CD4-positive, CD25-positive, alpha-beta regulatory T cell (primary cell): ENCODE results near the gene EBF3. TPM values are rescaled to one million over a fixed set of nuclear protein-coding genes. Genes with fewer than 3 reads are reported as not detected.

ENCODE experiments used
- ATAC-seq, 2 donors: fragments of 150-1000 bp; cut with Tn5 transposase; one replicate each; pipeline ENCODE4 v1.10.0; 2021; ENCODE audit warnings: low read depth in 2 of 2, moderate number of reproducible peaks in 2 of 2, moderate library complexity in 1 of 2
- DNase-seq, 3 donors: peaks; one replicate each; pipeline versions ENCODE4 v3.0.0 to v3.0.0-alpha.2; 2012 to 2022; ENCODE audit warnings: mixed read lengths in 1 of 3
- H3K27ac ChIP-seq: one replicate; pipeline ENCODE4 v1.7.0; 2013; ENCODE audit warnings: mild to moderate bottlenecking, low read length; ENCODE audit not compliant: insufficient read depth, poor library complexity, severe bottlenecking
- H3K27me3 ChIP-seq: one replicate; pipeline ENCODE4 v1.7.0; 2013; ENCODE audit warnings: low read length; ENCODE audit not compliant: control insufficient read depth, insufficient read depth
- H3K36me3 ChIP-seq: one replicate; pipeline ENCODE4 v1.7.0; 2013; ENCODE audit warnings: mild to moderate bottlenecking, low read length, moderate library complexity; ENCODE audit not compliant: control insufficient read depth, insufficient read depth
- H3K4me1 ChIP-seq: 2 replicates; pipeline ENCODE4 v1.7.0; 2013; ENCODE audit warnings: mild to moderate bottlenecking, low read length; ENCODE audit not compliant: insufficient read depth, control insufficient read depth, poor library complexity, severe bottlenecking
- H3K4me3 ChIP-seq: one replicate; pipeline ENCODE4 v1.7.0; 2013; ENCODE audit warnings: low read depth, mild to moderate bottlenecking, low read length, moderate library complexity
- H3K9me3 ChIP-seq, 2 experiments: 1 replicate in 1 of 2; 2 replicates in 1 of 2; pipeline ENCODE4 v1.7.0; 2013; ENCODE audit warnings: low read length in 2 of 2, mild to moderate bottlenecking in 1 of 2, moderate library complexity in 1 of 2; ENCODE audit not compliant: control insufficient read depth in 2 of 2
- H3K27ac Mint-ChIP-seq, 3 donors: one replicate each; pipeline ENCODE4 v1.8.0; 2020 to 2022; ENCODE audit warnings: mild to moderate bottlenecking in 3 of 3, mixed read lengths in 3 of 3, moderate library complexity in 2 of 3
- H3K27me3 Mint-ChIP-seq: one replicate; pipeline ENCODE4 v1.8.0; 2022; ENCODE audit warnings: mild to moderate bottlenecking, mixed read lengths
- H3K36me3 Mint-ChIP-seq: one replicate; pipeline ENCODE4 v1.8.0; 2020; ENCODE audit warnings: mixed read lengths
- H3K4me1 Mint-ChIP-seq, 4 donors: one replicate each; pipeline ENCODE4 v1.8.0; 2020 to 2022; ENCODE audit warnings: mixed read lengths in 4 of 4, mild to moderate bottlenecking in 1 of 4
- H3K4me3 Mint-ChIP-seq, 4 donors: one replicate each; pipeline ENCODE4 v1.8.0; 2020 to 2022; ENCODE audit warnings: mild to moderate bottlenecking in 4 of 4, mixed read lengths in 4 of 4, moderate library complexity in 3 of 4
- H3K9me3 Mint-ChIP-seq, 7 donors: one replicate each; pipeline ENCODE4 v1.8.0; 2020 to 2022; ENCODE audit warnings: mixed read lengths in 7 of 7, mild to moderate bottlenecking in 3 of 7, moderate library complexity in 2 of 7
- polyA plus RNA-seq, 4 donors: library from polyadenylated mRNA; unstranded; fragments of 300-500 nt; fragmentation: Illumina TruSeq; gene quantifications; one replicate each; pipeline ENCODE4 v1.2.3, GENCODE V29; 2021
- total RNA-seq: library from RNA; stranded (reverse); gene quantifications from one replicate; pipeline ENCODE4 v1.2.3, GENCODE V29; 2022

The EBF3 gene
- total and polyA plus RNA-seq, 5 donors from 2014 or later = not detected

DNA sequence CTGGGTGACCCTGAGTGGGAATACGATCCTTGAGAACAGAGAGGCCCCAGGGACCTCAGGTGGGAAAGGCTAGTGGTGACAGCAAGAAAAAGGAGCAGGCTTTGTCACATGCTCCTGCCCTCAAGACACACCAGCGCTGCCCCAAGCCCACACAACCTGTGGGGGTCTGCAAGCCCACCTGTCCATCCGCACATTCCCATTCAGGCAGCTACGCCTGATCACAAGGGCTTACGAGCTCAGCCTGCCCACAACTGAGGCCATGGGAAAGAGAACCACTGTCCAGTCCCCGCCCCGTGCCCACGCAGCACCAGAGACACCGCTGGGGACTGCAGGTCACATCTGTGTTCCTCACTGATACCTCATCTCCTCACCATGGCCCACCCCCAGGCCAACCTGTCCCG, 26.7 kb downstream of the EBF3 start:
- no peak for DNase-seq

DNA sequence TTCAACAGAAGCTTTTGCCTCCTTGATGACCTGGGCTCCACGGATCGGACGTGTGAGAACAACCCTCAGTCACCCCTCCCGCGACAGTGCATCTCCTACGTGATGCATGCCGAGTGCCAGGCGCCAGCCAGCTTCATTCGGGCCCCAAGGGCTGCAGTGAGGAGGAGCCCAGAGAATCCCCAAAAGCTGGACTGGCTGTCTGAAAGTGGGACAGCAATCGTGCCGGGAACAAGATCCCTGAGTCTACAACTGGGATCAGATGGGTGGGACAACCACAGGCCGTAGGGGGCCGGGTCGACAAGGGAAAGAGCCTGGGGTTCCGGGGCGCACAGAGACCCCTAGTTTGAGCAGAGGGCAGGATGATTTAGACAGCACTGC, 27.2 kb downstream of the EBF3 start:
- ATAC-seq = no peak
- H3K9me3 Mint-ChIP-seq = no peaks in the 10 kb centered on the region
- H3K4me1 ChIP-seq = no peaks in the 10 kb centered on the region
- DNase-seq = no peak
- H3K4me1 Mint-ChIP-seq = no peaks in the 10 kb centered on the region
- H3K27ac Mint-ChIP-seq = no peak overlapping the region
- H3K27ac ChIP-seq = no peak overlapping the region
- no peak overlapping the region for H3K4me3 Mint-ChIP-seq
- H3K27me3 ChIP-seq = no peaks in the 10 kb centered on the region
- no peaks in the 10 kb centered on the region for H3K9me3 ChIP-seq
- H3K36me3 ChIP-seq = no peaks in the 10 kb centered on the region
- H3K27me3 Mint-ChIP-seq = peaks cover 6% of the 10 kb centered on the region
- H3K36me3 Mint-ChIP-seq = no peaks in the 10 kb centered on the region
- H3K4me3 ChIP-seq = no peak overlapping the region

More for the DNA sequence above, 26.7 kb downstream of the EBF3 start:
- ATAC-seq = no peak
- Mint-ChIP-seq H3K36me3 (no peaks in the 10 kb centered on the region), H3K9me3 (no peaks in the 10 kb centered on the region), H3K4me3 (no peak overlapping the region), H3K27ac (no peak overlapping the region), H3K4me1 (no peaks in the 10 kb centered on the region), H3K27me3 (peaks cover 6% of the 10 kb centered on the region)
- Histone ChIP-seq H3K36me3 (no peaks in the 10 kb centered on the region), H3K27me3 (no peaks in the 10 kb centered on the region), H3K4me1 (no peaks in the 10 kb centered on the region), H3K4me3 (no peak overlapping the region), H3K27ac (no peak overlapping the region), H3K9me3 (no peaks in the 10 kb centered on the region)

DNA sequence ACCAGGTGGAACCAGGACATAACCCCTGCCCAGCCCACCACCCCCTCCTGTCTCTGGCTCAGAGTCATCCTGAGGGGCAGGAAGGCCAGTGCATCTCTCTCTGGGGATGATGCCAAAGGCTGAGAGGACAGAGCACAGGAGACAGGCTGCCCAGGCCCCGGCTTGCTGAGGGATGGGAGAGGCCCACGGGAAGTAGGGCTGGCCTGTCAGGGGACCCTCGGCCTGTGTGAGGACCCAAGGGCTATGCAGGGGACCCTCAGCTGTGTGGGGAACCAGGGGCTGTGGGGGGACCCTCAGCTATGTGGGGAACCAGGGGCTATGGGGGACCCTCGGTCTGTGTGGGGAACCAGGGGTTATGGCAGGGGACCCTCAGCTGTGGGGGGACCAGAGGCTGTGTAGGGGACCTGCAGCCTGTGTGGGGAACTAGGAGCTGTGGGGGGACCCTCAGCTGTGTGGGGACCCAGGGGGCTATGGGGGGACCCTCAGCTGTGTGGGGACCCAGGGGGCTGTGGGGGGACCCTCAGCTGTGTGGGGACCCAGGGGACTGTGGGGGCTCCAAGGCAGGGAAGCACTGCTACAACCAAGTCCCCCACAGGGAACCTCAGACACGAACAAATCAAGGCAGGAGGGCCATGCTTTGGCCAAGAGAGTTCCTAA, 27.7 kb downstream of the EBF3 start:
- H3K4me1 ChIP-seq = no peaks in the 10 kb centered on the region
- Mint-ChIP-seq H3K27me3 (peaks cover 6% of the 10 kb centered on the region), H3K9me3 (no peaks in the 10 kb centered on the region), H3K4me1 (no peaks in the 10 kb centered on the region), H3K36me3 (no peaks in the 10 kb centered on the region), H3K4me3 (no peak overlapping the region), H3K27ac (no peak overlapping the region)
- no peaks in the 10 kb centered on the region for H3K27me3 ChIP-seq
- H3K27ac ChIP-seq = no peak overlapping the region
- ATAC-seq (no peak), DNase-seq (no peak)
- no peaks in the 10 kb centered on the region for H3K9me3 ChIP-seq
- H3K4me3 ChIP-seq = no peak overlapping the region
- no peaks in the 10 kb centered on the region for H3K36me3 ChIP-seq

DNA sequence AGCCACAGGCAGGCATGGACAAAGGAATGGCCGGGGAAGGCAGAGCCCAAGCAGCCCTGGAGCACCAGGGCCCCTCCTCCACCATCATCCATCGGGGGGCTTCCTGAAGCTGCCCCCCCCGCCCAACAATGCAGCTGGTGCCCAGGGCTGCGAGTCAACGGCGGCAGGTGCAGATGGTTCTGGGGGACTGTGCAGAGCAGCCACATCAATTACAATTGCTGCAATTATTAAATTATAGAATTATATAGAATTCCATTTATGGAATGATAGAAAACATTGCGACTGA, 28.3 kb downstream of the EBF3 start:
- H3K36me3 ChIP-seq = no peaks in the 10 kb centered on the region
- H3K36me3 Mint-ChIP-seq = no peaks in the 10 kb centered on the region
- no peak overlapping the region for H3K4me3 ChIP-seq

DNA sequence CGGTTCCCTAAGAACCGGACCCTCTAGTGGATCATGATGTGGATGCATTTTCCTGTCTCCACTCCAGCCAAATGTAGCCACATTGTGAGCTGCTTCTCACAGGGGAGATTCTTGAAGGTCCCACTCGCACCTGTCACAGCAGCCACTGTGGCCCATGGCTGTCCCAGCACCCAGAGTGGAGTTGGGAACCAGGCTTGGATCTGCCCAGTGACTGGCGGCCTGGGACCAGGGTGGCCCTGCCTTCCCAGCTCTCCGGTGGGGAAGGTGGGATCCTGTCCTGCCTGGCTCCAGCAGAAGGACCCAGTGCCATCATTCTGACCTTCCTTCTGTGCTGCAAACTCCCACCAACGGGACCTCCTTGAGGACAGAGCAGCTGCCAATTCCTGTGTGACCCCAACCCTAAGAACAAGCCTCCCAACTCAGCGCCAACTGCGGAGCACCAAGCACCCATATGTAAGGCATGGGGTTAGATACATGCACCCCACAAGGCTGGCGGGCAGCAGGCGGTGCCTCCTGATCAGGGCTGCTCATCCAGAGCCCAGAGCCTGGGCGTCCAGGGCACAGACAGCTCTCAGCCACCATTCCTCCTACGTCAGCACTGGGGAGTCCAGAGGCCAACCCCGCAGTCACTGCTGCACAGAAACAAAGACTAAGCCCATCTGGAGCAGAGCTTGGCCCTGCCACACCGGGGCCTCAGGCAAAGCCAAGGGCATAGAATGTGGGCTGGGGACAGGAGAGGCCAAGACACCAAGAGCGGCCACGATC, 28.8 kb downstream of the EBF3 start:
- Histone ChIP-seq H3K27me3 (no peaks in the 10 kb centered on the region), H3K4me3 (no peak overlapping the region), H3K4me1 (no peaks in the 10 kb centered on the region), H3K27ac (no peak overlapping the region), H3K9me3 (no peaks in the 10 kb centered on the region), H3K36me3 (no peaks in the 10 kb centered on the region)
- ATAC-seq (no peak), DNase-seq (no peak)
- H3K36me3 Mint-ChIP-seq = no peaks in the 10 kb centered on the region
- no peak overlapping the region for H3K27ac Mint-ChIP-seq
- H3K9me3 Mint-ChIP-seq = no peaks in the 10 kb centered on the region
- no peak overlapping the region for H3K4me3 Mint-ChIP-seq
- no peaks in the 10 kb centered on the region for H3K4me1 Mint-ChIP-seq
- H3K27me3 Mint-ChIP-seq = peaks cover 3% of the 10 kb centered on the region

More for the DNA sequence above, 28.3 kb downstream of the EBF3 start:
- peaks cover 6% of the 10 kb centered on the region for H3K27me3 Mint-ChIP-seq
- no peaks in the 10 kb centered on the region for H3K27me3 ChIP-seq
- no peaks in the 10 kb centered on the region for H3K4me1 Mint-ChIP-seq
- no peaks in the 10 kb centered on the region for H3K4me1 ChIP-seq
- no peak overlapping the region for H3K27ac Mint-ChIP-seq
- ATAC-seq (no peak), DNase-seq (no peak)
- H3K27ac ChIP-seq = no peak overlapping the region
- H3K9me3 ChIP-seq = no peaks in the 10 kb centered on the region
- no peaks in the 10 kb centered on the region for H3K9me3 Mint-ChIP-seq
- H3K4me3 Mint-ChIP-seq = no peak overlapping the region

DNA sequence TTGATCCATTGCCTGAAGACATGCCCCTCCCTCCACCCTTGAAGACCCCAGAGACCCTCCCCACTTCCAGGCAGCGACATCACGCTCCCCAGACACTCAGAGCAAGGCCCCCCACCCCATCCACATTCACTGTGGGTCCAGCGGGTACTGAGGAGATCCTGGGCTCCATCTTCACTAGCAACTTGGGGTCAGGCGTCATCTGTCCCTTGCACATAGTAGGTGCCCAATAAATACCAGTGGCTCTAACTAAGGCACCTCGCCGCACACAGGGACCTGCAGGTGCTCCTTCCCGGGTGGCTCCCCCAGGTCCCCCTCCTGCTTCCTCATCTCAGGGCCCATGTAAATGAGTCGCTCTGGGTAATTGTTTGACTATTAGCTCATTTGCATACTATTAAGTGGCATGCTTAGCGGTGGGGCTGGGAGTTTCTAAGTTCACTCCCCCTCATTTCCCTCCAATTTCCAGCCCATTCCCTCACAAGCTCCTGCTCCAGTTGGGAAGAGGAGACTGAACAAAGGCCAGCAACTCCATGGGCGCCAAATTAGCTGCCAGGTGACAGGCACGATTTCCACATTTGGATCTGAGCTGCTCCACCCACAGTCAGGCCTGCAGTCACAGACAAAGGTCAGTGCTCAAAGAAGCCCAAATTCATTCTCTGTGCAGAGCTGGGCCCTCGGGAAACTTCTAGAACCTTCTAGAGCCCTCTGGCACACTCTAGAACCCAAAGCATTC, 29.7 kb downstream of the EBF3 start:
- Histone ChIP-seq H3K4me3 (no peak overlapping the region), H3K27me3 (no peaks in the 10 kb centered on the region), H3K36me3 (no peaks in the 10 kb centered on the region), H3K27ac (no peak overlapping the region), H3K9me3 (no peaks in the 10 kb centered on the region), H3K4me1 (no peaks in the 10 kb centered on the region)
- no peak for DNase-seq
- H3K36me3 Mint-ChIP-seq = no peaks in the 10 kb centered on the region
- no peak overlapping the region for H3K4me3 Mint-ChIP-seq
- no peaks in the 10 kb centered on the region for H3K4me1 Mint-ChIP-seq
- no peaks in the 10 kb centered on the region for H3K9me3 Mint-ChIP-seq
- H3K27me3 Mint-ChIP-seq = no peaks in the 10 kb centered on the region
- no peak overlapping the region for H3K27ac Mint-ChIP-seq
- no peak for ATAC-seq

DNA sequence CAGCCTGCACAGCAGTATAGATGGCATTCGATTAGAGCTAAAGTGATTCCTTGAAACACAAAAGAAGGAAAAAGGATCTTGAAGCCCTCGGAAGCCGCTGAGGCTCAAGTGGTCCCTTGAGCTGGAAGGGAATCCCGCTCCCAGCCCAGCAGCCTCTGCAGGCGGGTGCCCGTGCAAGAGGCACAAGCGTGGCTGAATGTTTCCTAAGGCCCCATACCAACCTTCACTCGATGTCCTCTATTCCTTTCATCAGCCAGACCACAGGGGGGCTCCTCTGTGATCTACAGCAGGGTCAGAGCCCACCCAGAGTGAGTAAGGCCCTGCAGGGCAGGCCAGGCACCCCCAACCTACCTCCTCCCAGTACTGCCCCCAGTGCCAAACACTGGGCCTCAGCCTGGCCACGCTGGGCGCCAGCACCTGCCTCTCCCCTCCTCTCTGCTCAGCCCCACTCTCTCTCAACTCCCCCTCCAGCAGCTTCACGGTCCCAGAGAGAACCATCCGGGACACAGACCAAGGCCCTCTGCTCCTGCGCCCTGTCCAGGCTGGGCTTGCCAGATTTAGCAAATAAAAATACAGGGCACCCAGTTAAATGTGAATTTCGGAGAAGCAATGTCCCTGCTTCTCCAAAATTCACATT, 30.5 kb downstream of the EBF3 start:
- no peak overlapping the region for H3K4me3 ChIP-seq
- H3K4me3 Mint-ChIP-seq = no peak overlapping the region
- no peak overlapping the region for H3K27ac ChIP-seq
- H3K27me3 Mint-ChIP-seq = peaks cover 2% of the 10 kb centered on the region
- DNase-seq (no peak), ATAC-seq (no peak)
- H3K9me3 Mint-ChIP-seq = no peaks in the 10 kb centered on the region
- H3K27ac Mint-ChIP-seq = no peak overlapping the region
- no peaks in the 10 kb centered on the region for H3K9me3 ChIP-seq
- no peaks in the 10 kb centered on the region for H3K4me1 ChIP-seq
- H3K36me3 Mint-ChIP-seq = no peaks in the 10 kb centered on the region
- H3K4me1 Mint-ChIP-seq = no peaks in the 10 kb centered on the region
- no peaks in the 10 kb centered on the region for H3K27me3 ChIP-seq
- H3K36me3 ChIP-seq = no peaks in the 10 kb centered on the region
